GM18873 (cell line): ENCODE measurements around the gene TBX18.

Source experiments
- ATAC-seq: cut with Tn5 transposase; IDR thresholded peaks from one replicate; pipeline ENCODE4 v1.9.1; 2021; ENCODE audit warnings: mild to moderate bottlenecking, moderate library complexity, moderate number of reproducible peaks; ENCODE audit not compliant: unreplicated experiment, low FRiP score

Gene TBX18

DNA sequence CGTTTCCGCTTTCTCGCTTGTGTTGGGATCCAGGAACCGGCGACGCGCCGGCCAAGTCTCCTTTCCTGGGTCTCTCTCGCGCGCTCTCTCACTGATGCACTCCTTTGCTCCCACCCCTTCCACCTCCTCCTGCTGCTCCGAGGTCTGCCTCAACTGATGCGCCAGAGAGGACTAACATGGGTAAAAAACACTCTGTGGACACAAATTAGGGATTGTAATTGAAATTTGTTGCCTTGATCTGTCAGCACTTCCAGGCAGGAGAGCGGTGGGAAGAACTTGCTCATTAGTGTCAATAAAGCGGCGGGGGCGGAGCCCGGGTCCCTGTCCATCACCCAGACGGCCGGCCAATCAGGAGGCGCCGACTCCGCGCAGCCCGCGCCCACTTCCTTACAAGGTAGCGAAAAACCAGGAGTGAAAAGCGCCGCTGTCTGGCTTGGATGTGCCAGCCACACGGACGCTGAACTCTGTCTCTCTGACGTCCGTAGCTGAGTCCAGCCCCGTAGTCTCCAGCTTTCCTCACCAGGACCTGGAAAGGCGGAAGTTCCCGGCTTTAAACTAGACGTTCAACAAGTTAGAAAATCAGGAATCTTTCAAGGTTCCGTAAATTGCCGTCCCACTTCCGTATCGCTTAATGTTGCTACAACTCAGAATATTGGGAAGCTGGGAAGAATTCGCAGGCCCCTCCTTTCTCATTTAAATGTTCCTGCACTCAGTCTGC, at the start of gene TBX18:
Gene TBX18, minus strand, starts transcription at position 267 of the 718 bp plus-strand sequence. CDS start 417 bp downstream, outside the sequence.
- ATAC-seq: no peak

DNA sequence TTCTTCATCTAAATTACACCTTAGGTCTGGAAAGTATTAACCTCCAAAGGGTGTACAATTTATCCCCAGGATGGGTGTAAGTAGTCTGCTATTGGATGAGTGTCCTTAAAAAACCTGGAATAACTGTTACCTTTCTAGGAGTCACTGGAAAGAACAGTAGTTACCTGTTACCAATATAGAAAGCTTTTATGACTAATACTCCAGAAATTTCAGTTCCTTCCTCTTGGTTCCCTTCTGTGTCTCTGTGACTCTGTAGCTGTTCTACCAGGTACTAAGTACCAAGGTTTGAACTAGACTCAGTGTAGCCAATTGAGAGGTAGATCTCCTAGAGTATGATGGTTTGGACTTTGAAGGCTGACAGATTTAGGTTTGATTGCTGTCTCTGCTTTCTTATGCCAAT, 47.0 kb upstream of the TBX18 start:
- no peak for ATAC-seq

DNA sequence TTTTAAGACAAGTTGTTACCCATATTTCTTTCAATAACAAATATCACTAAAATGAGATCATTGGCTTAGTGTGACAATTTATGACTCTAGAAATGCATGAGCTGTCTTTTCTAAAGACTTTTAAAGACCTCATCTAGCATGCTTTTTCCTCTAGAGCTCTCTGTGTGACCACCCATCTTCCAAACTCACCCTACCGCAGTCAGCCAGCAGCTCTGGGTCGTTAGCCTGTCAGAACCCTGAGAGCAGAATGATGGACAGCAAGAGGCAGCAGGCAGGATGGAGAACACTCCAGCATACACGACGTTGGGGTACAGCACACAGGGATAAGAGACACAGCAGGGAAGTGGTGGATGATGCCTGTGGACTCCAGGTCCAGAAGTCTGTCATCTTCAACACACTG, 45.1 kb upstream of the TBX18 start:
- ATAC-seq: no peak

DNA sequence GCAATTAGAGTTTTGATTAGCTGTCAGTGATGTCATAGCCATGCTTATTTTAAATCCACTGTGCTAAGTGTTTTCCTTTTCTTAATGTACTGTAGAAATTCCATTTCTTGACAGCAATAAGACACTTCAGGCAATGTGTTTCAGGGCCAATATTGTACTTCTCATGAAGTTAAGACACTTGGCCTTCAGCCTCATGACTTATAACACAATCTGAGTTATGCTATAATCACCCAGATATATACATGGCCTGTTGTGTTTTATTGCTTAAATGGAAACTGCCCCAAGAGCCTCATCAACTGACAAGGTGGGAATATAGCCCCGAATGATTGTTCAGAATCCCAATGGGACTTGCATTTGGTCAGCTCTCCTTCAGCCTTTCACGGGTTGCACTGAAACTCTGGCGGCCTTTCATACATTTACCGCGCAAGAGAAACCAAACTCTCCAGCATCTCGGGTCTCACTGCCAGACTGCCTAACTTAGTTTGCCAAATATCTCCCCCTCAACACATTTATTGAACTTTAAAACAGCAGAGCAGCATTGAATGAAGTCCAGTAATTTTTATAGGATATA, 44.2 kb upstream of the TBX18 start:
- ATAC-seq: no peak

DNA sequence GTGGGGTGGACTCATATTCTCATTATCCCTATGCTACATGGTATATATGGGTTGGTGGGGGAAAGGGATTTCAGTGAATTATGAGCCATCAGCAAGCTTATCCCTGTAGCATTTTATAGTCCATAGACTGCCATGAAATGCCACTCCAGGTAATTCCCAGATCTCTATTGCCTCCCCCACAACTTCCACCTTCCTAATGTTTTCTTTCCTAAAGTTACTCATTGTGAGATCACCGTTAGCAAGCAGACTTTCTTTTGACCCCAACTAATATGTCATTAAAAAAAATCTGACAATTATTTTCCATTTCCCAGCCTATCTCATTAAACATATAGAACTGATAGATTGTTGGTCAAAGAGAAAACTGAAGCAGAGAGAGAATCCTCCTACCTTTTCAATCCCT, 40.7 kb upstream of the TBX18 start:
- no peak for ATAC-seq

DNA sequence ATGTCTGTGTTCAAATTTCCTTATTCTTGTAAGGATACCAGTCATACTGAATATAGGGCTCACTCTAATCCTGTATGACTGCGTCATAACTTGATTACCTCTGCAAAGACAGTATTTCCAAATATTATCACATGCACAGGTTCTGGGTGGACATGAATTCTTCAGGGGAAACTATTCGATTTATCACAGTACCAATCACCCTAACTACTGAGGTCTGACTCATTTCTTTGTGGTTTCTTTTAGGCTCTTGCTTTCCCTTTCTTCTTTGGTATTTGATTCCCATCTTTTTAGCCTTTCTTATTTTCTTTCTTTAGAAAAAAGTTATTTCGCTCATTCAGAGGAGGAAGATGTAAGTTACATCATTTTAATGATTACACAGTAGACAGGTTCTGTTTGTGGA, 40.3 kb upstream of the TBX18 start:
- no peak for ATAC-seq

DNA sequence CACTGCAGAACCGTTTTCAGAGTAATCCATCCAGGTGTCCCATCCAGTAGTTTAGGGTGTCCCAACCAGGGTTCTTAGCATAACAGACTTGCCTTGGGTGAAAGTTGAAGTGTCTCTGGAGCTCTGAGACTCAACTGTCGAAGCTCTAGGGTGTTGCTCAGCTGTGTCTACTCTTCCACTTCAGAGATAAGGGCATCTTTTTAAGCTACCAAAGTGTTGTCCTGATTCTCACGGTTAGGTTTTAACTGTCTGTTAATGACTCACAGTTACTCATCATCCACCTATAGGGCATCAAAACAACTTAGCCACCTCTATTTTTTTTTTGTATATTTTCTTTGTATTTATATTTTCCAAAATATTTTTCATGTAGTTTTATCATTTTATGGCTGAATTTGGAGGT, 36.9 kb upstream of the TBX18 start:
- no peak for ATAC-seq

DNA sequence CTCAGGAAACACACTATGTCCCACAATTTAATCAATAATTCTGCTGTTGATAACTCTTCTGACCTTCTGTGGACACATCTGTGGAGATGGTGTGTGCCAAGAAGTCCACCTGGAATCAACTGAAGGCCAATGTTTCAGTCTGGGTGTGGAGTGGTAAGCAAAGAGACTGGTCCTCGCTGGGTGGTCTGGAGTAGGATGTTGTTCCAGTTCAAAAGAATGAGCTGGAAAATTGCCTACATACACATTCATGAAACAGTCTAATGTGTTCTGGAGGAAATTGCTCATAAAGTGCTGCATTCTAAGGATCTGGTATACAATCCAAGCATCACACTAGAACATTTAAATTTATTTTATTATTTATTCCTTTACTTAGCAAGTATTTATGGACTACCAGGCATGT, 33.9 kb upstream of the TBX18 start:
- no peak for ATAC-seq

DNA sequence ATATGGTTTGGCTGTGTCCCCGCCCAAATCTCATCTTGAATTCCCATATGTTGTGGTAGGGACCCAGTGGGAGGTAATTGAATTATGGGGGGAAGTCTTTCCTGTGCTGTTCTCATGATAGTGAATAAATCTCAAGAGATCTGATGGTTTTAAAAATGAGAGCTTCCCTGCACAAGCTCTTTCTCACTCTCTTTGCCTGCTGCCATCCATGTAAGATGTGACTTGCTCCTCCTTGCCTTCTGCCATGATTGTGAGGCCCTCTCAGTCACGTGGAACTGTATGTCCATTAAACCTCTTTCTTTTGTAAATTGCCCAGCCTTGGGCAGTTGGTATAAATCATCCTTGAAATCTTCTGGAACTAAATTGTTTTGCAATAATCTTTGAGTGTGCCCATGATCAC, 31.9 kb upstream of the TBX18 start:
- ATAC-seq: no peak

DNA sequence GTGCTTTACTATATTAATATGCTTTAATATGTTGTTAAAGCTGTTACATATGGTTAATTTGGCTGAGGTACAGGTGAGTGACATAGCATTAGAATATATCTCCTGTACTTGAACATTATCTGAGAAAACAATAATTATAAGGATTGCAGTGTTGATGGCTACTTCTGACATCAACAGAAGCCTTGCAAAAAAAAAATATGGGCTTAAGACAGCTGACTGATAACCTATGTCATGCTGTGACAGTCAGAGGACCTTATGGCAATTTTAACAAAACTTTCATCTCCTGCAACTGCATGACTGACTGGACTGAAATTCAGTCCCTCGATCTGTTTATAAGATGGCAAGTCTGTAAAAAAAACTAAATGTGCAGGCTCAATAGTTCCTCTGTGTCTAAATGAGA, 27.5 kb upstream of the TBX18 start:
- no peak for ATAC-seq

DNA sequence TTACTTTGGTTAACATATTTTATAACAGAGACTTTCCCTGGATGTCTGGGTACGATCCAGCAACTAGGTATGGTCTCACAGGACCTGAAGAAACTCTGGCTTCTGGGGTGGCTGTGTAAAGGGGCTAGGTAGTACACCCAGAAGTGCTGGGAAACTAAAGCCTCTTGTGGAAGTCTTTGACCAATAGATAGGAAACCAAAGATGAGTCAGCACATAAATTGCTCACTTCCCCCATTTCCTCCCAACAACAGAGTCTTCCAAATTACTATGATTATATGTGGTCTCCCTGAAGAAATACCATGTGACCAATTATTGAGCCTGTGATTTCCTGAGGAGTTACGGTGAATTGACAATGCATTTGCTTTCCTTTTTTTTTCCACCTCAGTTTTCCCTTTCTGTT, 26.8 kb upstream of the TBX18 start:
- ATAC-seq: no peak

DNA sequence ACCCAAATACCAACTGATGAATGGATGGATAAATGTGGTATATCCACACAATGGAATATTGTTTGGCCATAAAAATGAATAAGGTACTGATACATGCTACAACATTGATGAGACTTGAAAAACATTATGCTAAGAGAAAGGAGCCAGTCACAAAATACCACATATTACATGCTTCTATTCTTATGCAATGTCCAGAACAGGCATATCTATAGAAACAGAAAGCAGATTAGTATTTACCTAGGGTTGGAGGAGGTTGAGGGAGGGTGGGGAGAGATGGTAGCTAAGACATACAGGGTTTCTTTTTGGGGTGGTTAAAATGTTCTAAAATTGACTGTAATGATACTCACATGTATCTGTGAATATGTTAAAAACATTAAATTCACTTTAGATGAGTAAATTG, 24.8 kb upstream of the TBX18 start:
- no peak for ATAC-seq

DNA sequence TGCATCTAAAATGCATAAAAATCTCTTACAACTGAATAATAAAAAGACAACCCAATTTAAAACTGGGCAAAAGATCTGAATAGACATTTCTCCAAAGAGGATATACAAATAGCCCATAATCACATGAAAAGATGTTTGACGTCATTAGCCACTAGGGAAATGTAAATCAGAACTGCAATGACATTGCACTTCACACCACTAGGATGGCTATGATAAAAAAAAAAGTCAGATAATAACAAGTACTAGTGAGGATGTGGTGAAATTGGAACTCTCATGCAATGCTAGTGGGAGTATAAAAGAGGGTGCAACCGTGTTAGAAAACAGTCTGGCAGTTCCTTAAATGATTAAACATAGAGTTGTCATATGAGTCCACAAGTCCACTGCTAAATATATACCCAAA, 24.3 kb upstream of the TBX18 start:
- ATAC-seq: no peak

DNA sequence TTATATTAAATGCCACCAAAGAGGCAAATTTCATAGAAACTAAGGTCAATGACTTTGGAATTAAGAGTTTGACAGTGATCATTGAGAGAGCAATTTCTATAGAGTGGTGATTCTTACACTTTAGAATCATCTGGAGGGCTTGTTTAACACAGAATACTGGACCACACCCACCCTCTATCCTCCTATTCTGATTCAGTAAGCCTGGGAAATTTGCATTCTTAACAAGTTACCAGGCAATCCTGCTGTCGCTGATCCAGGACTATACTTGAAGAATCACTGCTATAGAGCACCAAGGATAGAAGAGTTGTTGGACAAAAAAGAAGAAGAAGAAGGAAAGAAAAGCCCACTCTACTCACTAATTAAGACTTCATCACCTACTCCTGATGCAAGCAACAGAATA, 21.3 kb upstream of the TBX18 start:
- ATAC-seq: no peak

DNA sequence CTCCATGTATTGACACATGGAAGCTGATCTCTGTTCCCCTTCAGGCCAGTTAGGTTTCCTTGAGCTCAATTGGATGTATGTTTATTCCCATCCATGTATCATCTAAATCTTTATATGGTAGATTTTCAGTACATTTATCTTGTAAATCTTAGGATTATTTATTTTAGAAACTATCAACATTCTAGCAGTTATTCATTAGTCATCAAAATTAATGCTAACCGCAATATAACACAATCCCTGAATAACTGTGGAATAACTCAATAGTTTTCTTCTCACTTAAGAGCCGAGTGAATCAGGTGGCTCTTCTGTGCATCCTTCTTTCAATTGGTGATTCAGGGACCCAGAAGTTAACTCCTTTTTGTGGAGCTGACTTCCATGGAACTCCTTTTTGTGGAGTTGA, 15.5 kb upstream of the TBX18 start:
- ATAC-seq: no peak

DNA sequence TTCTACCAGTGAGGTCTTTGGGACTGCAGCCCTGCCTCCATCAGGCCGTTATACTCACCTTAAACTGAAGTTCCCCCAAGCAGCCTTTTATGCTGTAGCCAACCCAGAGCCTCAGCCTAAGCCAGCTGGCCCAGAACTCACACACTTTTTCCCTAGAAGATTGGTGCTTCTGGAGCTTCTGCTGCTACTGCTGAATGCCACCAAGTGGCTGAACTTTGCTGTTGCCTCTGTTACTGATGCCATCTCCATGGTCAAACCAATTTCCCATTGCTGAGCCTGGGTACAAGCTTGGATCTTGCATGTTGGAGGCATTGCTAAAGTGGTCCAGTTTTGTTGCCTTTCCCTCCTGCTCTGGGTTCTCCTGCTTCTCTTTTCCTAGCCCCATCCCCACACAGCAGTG, 15.0 kb upstream of the TBX18 start:
- ATAC-seq: no peak

DNA sequence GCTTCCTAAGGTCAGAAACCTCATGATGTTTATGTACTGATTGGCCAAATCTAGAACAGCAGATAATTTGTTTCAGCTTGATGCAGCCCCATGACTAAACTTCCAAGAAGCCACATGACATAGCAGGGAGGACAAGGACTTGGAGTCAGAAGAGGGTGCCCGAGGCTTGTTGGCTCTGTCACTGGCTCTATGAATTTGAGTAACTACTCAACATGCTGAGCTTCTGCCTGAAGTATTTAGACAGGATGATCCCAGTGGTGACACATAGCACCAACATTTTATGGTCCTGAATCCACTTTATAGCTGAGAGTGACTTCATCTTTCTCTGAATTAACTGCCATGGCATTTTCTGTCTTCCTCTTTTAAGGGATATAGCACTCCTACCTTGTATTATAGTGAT, 13.5 kb upstream of the TBX18 start:
- ATAC-seq: no peak

DNA sequence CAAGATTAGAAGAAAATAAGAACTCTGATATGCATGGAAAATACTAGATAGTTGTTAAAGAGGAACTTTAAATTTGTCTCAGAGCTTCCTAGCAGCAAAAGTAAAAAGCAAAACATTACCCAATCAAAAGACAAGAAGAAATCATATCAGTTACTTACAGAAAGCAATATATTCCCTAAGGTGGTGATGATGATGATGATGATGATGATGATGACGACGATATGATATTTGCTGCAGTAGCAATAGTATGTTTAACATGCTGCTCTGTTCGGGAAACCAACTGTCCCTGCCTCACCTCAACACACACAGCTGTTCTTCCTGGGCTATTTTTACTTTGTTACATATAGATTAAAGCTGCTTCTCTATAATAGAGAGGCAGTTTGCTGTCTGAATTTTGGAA, 12.0 kb upstream of the TBX18 start:
- no peak for ATAC-seq

DNA sequence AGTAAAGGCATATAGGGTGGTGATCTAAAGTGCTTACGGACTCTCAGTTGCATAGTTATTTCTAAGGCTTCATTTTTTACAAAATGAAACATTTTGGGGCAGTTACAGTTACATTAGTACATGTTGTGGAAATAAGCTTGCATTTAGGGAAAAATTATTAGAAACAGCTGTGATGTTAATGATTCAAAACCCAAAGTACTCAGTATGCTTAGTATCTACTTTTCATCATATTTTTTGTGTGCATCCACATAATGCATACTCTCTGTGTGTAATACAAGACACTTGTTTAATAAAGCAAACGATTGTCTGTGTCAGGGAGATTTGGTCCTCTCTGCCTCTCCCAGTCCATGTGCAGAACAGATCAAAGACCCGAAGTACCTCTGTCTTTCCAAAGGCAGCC, 11.4 kb upstream of the TBX18 start:
- no peak for ATAC-seq

DNA sequence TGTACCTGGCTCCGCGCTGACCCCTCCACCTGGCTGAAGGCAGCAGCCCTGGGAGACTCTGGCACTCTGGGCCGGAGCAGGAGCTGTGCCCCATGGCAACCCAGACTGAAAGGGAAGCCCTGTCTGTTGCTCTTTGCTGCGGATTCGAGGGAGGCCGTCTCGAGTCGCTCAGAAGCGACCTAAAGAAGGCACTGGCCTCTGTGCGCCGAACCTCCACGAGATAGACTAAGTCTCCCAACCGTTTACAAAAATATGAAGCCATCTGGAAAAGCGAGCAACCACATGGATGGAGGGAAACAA, 10.5 kb upstream of the TBX18 start:
- no peak for ATAC-seq

DNA sequence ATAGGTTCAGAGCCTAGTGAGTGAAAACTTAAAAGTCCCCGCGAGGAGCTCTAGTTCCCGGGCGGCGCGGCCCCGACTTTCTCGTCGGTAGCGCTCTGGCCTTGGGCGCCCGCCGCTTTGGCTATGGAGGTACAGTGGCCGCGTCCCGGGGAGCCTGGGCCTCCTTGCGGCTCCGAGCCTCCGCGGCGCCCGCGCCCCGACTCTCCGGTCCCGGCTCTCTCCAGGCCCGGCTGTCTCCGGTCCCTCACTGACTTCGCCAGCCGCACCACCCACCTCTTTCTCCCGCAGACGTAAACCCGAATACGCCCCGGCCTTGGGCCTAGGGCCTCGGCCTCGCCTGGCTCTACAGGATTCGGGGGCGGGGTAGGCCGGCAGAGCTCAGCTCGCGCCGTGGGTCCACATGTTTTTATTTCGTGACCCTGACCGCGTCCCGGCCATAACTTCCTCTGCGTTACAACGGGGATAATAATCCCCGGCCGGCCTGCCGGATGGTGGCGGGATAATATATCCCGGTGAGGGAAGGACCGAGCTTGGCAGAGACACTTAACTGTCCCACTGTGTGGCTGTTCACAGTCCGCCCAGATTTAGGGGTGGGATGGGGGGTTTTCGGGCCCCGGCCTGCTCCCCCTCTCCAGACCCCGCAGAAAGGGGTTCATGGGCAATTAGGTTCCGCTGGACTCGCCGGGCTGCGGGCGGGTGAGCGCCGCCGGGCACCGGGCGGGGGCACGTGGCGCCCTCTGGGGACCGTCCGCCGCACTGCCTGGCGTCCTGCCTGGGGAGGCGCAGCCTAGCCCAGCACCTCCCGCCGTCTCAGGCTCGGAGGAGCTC, 10.0 kb upstream of the TBX18 start:
- no peak for ATAC-seq
